Adrenal gland (tissue), 5 donors: ENCODE results near the gene IDH3A.

Experiments
- POLR2A ChIP-seq, 2 donors: fragments of 450-650 bp; IDR thresholded peaks; one replicate each; pipeline ENCODE4 v1.6.1; 2017; ENCODE audit warnings: antibody characterized with exemption in 2 of 2, mild to moderate bottlenecking in 2 of 2, moderate library complexity in 1 of 2
- TF ChIP-seq, protein P1 (sequence below), 6 experiments: fragments of 450-650 bp in 4 of 6; fragments of 200-600 bp in 2 of 6; sonication (generic) in 1 of 6; IDR thresholded peaks; 1 replicate in 5 of 6; 2 replicates in 1 of 6; pipeline versions ENCODE4 v1.5.1 to v1.8.0; 2016 to 2021; ENCODE audit warnings: antibody characterized with exemption in 6 of 6, mild to moderate bottlenecking in 2 of 6, moderate library complexity in 1 of 6
- donor health status: DM: no; HTN: no; CAD: no.

DNA sequence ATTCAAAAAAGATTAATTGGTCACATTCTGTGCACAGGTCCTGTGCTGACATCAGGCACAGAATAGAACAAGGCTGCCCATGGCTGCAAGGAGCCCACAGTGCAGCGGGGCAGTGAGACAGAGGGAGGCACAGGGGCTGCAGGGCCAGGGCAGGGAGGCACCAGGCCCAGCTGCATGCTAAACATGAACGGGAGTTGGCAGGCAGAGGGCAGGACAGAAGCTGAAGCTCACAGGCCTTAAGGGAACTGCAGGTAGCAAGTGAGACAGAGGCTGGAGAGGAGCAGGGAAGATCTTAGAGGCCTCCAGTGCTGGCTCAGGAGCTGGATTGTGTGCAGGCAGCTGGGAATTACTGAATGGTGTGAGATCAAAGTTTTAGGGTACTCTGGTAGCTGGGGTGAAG is 26.2 kb downstream of the IDH3A start:
- TF ChIP-seq, protein P1, sequence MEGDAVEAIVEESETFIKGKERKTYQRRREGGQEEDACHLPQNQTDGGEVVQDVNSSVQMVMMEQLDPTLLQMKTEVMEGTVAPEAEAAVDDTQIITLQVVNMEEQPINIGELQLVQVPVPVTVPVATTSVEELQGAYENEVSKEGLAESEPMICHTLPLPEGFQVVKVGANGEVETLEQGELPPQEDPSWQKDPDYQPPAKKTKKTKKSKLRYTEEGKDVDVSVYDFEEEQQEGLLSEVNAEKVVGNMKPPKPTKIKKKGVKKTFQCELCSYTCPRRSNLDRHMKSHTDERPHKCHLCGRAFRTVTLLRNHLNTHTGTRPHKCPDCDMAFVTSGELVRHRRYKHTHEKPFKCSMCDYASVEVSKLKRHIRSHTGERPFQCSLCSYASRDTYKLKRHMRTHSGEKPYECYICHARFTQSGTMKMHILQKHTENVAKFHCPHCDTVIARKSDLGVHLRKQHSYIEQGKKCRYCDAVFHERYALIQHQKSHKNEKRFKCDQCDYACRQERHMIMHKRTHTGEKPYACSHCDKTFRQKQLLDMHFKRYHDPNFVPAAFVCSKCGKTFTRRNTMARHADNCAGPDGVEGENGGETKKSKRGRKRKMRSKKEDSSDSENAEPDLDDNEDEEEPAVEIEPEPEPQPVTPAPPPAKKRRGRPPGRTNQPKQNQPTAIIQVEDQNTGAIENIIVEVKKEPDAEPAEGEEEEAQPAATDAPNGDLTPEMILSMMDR (IDR thresholded peaks at IDR 0.05), result no peak
- TF ChIP-seq POLR2A (IDR thresholded peaks at IDR 0.05), result no peak
